ENCODE data around the gene NTN1. TPM values are rescaled to one million over a fixed set of nuclear protein-coding genes. Genes with fewer than 3 reads are reported as not detected.

The NTN1 gene
- total RNA-seq, 1 experiment from 2014 or later, result 1.2 TPM

GRCh38 chr17:9206410-9206703, 185.0 kb downstream of the NTN1 start:
- Histone ChIP-seq H3K79me1 (ENCODE audit: insufficient read depth, low read depth, low read length, poor library complexity, severe bottlenecking) (no peaks in the 10 kb centered on the region), H3K56ac (ENCODE audit: insufficient read length, low read depth, low read length) (no peak overlapping the region), H2AFZ (ENCODE audit: low read length) (no peak overlapping the region), H4K20me1 (ENCODE audit: control insufficient read depth, insufficient read depth, insufficient read length) (no peaks in the 10 kb centered on the region), H2BK20ac (ENCODE audit: low read depth, low read length, poor library complexity, severe bottlenecking) (no peak overlapping the region), H2BK15ac (ENCODE audit: low read depth, low read length) (no peak overlapping the region), H3K9me3 (ENCODE audit: control insufficient read depth, low read depth, low read length) (no peaks in the 10 kb centered on the region), H2AK5ac (ENCODE audit: insufficient read length, low read length) (no peak overlapping the region), H3K18ac (ENCODE audit: insufficient read length, low read depth, low read length) (no peak overlapping the region), H4K5ac (ENCODE audit: insufficient read length, low read depth, low read length) (no peak overlapping the region), H2BK120ac (ENCODE audit: low read depth, low read length, poor library complexity, severe bottlenecking) (no peak overlapping the region), H3T11ph (ENCODE audit: low read length) (no peak overlapping the region), H3K79me2 (ENCODE audit: insufficient read depth, low read length) (no peaks in the 10 kb centered on the region), H2BK12ac (ENCODE audit: insufficient read length, low read depth, low read length) (no peak overlapping the region), H3K14ac (ENCODE audit: insufficient read depth, low read length) (no peak overlapping the region), H3K9ac (ENCODE audit: extremely low read depth, insufficient read length, low read length) (no peak overlapping the region), H3K27me3 (ENCODE audit: insufficient read depth, low read length) (no peaks in the 10 kb centered on the region), H4K91ac (ENCODE audit: insufficient read length, low read depth, low read length) (no peak overlapping the region), H3K23me2 (ENCODE audit: insufficient read length, low read depth, low read length, poor library complexity, severe bottlenecking) (no peaks in the 10 kb centered on the region), H3K4me1 (ENCODE audit: insufficient read depth, low read length) (no peaks in the 10 kb centered on the region), H3K27ac (ENCODE audit: insufficient read length, low read depth, low read length) (no peak overlapping the region), H3K4me2 (ENCODE audit: insufficient read depth, insufficient read length, low read length) (no peak overlapping the region), H4K8ac (replicated peaks; ENCODE audit: insufficient read length, low read depth, low read length) (no peak overlapping the region), H3K4ac (ENCODE audit: low read depth, low read length) (no peak overlapping the region), H2BK5ac (ENCODE audit: insufficient read length, low read length) (no peak overlapping the region), H3K23ac (ENCODE audit: insufficient read length, low read depth, low read length) (no peak overlapping the region)
- DNase-seq, result no peak
- no CpG with 5 or more reads among the region's 8 CpGs for WGBS (ENCODE audit: extremely low coverage, insufficient read length, low lambda C conversion rate)
- H3K9me3 Mint-ChIP-seq, result peaks cover 0 to 5% of the 10 kb centered on the region in 2 experiments; a peak in 1 of 5 replicates
- peaks cover 6% of the 10 kb centered on the region for H3K27me3 Mint-ChIP-seq (ENCODE audit: low read depth)
- peaks cover 10 to 18% of the 10 kb centered on the region in 2 experiments for H3K4me1 Mint-ChIP-seq
- TF ChIP-seq CTCF (conservative IDR thresholded peaks at IDR 0.05), result no peak
- H3K27ac Mint-ChIP-seq, result peak overlapping the region in 1 of 3 experiments; percentile 22; a peak in 1 of 7 replicates
- H3K36me3 Mint-ChIP-seq (ENCODE audit: insufficient read depth in 1 of 3, low read depth in 3 of 3), result no peaks in the 10 kb centered on the region
- no peak overlapping the region for H3K4me3 Mint-ChIP-seq
